ENCODE data around the gene PPIL6. TPM values are rescaled to one million over a fixed set of nuclear protein-coding genes. Genes with fewer than 3 reads are reported as not detected.

Gene PPIL6
- 8.4 and 9.3 TPM in 2 replicates for total RNA-seq

DNA sequence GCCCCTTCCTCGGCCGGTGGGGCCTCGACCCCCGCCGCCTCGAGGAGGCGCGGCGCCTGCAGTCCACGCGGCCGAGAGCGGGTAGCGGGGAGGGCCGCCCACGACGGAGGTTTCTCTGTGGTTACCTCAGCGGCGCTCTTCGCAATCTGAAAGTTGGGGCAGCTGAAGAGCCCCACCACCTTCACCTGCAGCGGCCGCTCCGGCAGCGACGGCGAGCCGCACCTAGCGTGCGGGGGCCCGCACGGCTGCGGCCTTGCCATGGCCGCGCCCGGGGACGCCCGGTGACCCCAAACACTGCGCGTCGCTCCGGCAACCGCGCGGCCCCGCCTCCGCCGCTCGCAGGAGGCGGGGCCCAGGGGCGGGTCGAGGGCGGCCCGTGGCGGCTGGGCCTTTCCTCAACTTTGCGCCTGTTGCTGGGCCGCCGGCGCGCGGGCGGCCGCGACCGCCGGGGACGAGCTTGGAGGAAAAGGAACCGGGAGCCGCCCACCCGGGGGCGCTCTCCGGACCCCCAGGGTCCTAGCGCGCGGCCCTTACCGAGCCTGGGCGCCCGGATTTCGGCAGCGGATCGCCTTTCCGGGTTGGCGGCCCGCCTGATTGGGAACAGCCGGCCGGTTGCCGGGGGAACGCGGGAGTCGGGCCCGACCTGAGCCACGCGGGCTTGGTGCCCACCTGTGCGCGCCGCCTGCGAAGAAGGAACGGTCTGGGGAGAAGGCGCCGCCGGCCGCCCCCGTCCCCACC lies at the start of gene PPIL6, which contains the start of gene SMPD2:
Gene PPIL6, minus strand, starts transcription at position 298 of the 738 bp plus-strand sequence. Its CDS starts 38 bp downstream, at position 260.
Gene SMPD2, plus strand, starts transcription at position 394 of the 738 bp plus-strand sequence. CDS start 398 bp downstream, outside the sequence.
- Histone ChIP-seq H3K27me3 (ENCODE audit: control insufficient read depth, insufficient read depth, low read length) (no peaks in the 10 kb centered on the region), H3K4me3 (ENCODE audit: low read depth, low read length) (peak within 1 kb of the TSS; percentile 83), H3K36me3 (ENCODE audit: control insufficient read depth, insufficient read depth, low read length) (peaks cover 12% of the 10 kb centered on the region)
- TF ChIP-seq, protein P1, sequence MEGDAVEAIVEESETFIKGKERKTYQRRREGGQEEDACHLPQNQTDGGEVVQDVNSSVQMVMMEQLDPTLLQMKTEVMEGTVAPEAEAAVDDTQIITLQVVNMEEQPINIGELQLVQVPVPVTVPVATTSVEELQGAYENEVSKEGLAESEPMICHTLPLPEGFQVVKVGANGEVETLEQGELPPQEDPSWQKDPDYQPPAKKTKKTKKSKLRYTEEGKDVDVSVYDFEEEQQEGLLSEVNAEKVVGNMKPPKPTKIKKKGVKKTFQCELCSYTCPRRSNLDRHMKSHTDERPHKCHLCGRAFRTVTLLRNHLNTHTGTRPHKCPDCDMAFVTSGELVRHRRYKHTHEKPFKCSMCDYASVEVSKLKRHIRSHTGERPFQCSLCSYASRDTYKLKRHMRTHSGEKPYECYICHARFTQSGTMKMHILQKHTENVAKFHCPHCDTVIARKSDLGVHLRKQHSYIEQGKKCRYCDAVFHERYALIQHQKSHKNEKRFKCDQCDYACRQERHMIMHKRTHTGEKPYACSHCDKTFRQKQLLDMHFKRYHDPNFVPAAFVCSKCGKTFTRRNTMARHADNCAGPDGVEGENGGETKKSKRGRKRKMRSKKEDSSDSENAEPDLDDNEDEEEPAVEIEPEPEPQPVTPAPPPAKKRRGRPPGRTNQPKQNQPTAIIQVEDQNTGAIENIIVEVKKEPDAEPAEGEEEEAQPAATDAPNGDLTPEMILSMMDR (IDR thresholded peaks at IDR 0.05; ENCODE audit: insufficient read depth, low read length, severe bottlenecking), result peak; percentile 16
- FAIRE-seq (no peak), DNase-seq (ENCODE audit: low read depth) (peak; percentile 53)

DNA sequence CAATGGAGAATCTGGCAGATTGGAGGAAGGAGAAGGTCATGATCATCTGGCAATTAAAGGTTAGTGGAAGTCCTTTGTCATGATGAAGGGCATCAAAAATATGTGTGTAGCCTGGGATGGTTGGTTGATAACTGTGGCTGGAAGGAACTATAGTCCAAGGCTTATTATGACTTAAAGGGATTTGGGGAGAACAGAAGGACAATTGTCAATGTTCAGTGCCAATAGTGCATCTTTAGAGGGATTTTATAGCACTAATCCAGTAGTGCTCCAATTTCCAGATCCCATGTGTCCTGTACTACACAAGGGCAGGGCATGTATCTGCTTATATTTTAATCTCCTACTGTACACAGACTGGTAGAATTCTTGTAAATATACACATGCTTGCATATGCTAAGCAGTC lies 47.6 kb upstream of the PPIL6 start:
- FAIRE-seq (no peak), DNase-seq (ENCODE audit: low read depth) (no peak)
- Histone ChIP-seq H3K36me3 (ENCODE audit: control insufficient read depth, insufficient read depth, low read length) (no peaks in the 10 kb centered on the region), H3K4me3 (ENCODE audit: low read depth, low read length) (no peak overlapping the region), H3K27me3 (ENCODE audit: control insufficient read depth, insufficient read depth, low read length) (no peaks in the 10 kb centered on the region)
- TF ChIP-seq, protein P1 (IDR thresholded peaks at IDR 0.05; ENCODE audit: insufficient read depth, low read length, severe bottlenecking), result no peak

DNA sequence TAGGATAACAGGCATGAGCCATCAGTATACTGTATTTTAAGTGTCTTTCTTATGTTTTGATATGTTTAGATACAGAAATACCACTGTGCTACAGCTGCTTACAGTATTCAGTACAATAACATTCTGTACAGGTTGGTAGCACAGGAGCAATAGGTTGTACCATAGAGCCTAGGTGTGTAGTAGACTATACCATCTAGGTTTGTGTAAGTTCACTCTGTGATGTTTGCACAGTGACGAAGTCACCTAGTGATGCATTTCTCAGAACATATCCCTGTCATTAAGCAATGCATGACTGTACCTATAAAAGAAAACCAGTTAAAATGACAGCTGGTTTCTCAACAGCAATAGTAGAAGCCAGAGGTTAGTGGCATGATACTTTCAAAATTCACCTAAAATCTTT lies 45.6 kb upstream of the PPIL6 start:
- TF ChIP-seq, protein P1 (IDR thresholded peaks at IDR 0.05; ENCODE audit: insufficient read depth, low read length, severe bottlenecking), result no peak
- H3K27me3 ChIP-seq (ENCODE audit: control insufficient read depth, insufficient read depth, low read length), result no peaks in the 10 kb centered on the region
- FAIRE-seq (no peak), DNase-seq (ENCODE audit: low read depth) (peak; percentile 94)
- no peak overlapping the region for H3K4me3 ChIP-seq (ENCODE audit: low read depth, low read length)
- H3K36me3 ChIP-seq (ENCODE audit: control insufficient read depth, insufficient read depth, low read length), result peaks cover 4% of the 10 kb centered on the region

DNA sequence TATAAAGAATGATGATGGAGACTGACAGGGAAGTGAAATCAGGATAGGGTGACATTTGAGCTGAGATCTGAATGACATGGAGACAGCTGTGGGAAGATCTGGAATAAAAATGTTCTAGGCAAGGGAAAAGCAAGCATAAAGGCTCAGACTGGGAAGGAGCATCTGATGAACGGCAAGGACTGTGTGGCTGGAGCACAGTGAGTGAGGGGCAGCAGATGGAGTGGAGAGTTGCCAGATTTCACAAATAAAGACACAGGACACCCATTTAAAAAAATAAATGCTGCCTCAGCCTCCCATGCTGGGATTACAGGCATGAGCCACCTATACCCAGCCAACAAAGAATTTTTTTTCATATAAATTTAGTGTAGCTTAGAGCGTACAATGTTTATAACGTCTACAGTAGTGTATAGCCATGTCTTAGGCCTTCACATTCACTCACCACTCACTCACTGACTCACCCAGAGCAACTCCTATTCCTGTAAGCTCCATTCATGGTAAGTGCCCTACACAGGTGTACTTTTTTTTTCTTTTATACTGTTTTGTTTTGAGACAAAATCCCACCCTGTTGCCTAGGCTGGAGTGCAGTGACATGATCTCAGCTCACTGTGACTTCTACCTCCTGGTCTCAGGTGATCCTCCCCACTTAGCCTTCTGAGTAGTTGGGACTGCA lies 45.0 kb upstream of the PPIL6 start:
- no peak for FAIRE-seq
- TF ChIP-seq, protein P1 (IDR thresholded peaks at IDR 0.05; ENCODE audit: insufficient read depth, low read length, severe bottlenecking), result no peak
- peak; percentile 61 for DNase-seq (ENCODE audit: low read depth)
- Histone ChIP-seq H3K36me3 (ENCODE audit: control insufficient read depth, insufficient read depth, low read length) (peaks cover 7% of the 10 kb centered on the region), H3K27me3 (ENCODE audit: control insufficient read depth, insufficient read depth, low read length) (no peaks in the 10 kb centered on the region), H3K4me3 (ENCODE audit: low read depth, low read length) (no peak overlapping the region)

DNA sequence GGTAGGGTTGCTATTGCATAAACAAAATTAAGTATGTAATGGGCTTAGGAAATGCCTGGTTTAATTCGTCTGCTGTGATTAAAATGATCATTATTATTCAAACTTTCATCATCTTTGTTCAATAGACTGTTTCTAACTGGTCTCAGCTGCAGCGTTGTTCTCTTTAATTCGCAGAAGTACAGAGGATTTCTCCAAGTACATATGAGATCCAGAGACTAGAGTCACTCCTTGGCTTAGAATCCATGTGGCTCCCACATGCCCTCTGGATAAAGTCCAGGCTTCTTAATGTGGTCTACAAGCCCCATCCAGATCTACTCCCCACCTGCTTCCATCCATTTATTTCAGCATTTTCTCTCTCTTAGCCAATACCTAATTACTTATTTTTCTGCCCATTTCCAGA lies 43.7 kb upstream of the PPIL6 start:
- DNase-seq (ENCODE audit: low read depth) (no peak), FAIRE-seq (no peak)
- TF ChIP-seq, protein P1 (IDR thresholded peaks at IDR 0.05; ENCODE audit: insufficient read depth, low read length, severe bottlenecking), result no peak
- Histone ChIP-seq H3K36me3 (ENCODE audit: control insufficient read depth, insufficient read depth, low read length) (peaks cover 7% of the 10 kb centered on the region), H3K4me3 (ENCODE audit: low read depth, low read length) (no peak overlapping the region), H3K27me3 (ENCODE audit: control insufficient read depth, insufficient read depth, low read length) (no peaks in the 10 kb centered on the region)
